Measurements from ENCODE around the gene CAPN13.

DNA sequence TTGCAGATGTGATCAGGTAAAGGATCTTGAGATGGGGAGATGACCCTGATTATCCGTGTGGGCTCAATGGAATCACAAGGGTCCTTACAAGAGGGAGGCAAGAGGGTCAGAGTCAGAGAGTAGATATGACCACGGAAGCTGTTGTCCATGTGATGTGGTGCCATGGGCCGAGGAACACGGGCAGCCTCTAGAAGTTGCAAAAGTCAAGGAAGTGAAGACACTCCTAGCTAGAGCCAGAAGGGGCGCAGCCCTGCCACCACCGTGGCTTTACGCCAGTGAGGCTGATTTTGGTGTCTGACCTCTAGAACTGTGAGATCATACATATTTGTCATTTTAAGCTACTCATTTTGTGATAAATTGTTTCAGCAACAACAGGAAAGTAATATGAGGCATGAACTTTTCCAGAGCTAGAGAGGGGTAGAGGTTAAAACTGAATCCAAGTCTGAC is 114.4 kb downstream of the CAPN13 start:
- TF ChIP-seq POLR2AphosphoS5 (IDR thresholded peaks at IDR 0.05; ENCODE audit: low read depth, low read length) (no peak), SIN3A (IDR thresholded peaks at IDR 0.05; ENCODE audit: borderline replicate concordance, insufficient read depth, low read depth, low read length) (no peak), TCF7L2 (IDR thresholded peaks at IDR 0.05; ENCODE audit: low read depth, low read length) (no peak)
- TF ChIP-seq, protein P1, sequence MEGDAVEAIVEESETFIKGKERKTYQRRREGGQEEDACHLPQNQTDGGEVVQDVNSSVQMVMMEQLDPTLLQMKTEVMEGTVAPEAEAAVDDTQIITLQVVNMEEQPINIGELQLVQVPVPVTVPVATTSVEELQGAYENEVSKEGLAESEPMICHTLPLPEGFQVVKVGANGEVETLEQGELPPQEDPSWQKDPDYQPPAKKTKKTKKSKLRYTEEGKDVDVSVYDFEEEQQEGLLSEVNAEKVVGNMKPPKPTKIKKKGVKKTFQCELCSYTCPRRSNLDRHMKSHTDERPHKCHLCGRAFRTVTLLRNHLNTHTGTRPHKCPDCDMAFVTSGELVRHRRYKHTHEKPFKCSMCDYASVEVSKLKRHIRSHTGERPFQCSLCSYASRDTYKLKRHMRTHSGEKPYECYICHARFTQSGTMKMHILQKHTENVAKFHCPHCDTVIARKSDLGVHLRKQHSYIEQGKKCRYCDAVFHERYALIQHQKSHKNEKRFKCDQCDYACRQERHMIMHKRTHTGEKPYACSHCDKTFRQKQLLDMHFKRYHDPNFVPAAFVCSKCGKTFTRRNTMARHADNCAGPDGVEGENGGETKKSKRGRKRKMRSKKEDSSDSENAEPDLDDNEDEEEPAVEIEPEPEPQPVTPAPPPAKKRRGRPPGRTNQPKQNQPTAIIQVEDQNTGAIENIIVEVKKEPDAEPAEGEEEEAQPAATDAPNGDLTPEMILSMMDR (IDR thresholded peaks at IDR 0.05), result no peak
- TF ChIP-seq, protein P2, sequence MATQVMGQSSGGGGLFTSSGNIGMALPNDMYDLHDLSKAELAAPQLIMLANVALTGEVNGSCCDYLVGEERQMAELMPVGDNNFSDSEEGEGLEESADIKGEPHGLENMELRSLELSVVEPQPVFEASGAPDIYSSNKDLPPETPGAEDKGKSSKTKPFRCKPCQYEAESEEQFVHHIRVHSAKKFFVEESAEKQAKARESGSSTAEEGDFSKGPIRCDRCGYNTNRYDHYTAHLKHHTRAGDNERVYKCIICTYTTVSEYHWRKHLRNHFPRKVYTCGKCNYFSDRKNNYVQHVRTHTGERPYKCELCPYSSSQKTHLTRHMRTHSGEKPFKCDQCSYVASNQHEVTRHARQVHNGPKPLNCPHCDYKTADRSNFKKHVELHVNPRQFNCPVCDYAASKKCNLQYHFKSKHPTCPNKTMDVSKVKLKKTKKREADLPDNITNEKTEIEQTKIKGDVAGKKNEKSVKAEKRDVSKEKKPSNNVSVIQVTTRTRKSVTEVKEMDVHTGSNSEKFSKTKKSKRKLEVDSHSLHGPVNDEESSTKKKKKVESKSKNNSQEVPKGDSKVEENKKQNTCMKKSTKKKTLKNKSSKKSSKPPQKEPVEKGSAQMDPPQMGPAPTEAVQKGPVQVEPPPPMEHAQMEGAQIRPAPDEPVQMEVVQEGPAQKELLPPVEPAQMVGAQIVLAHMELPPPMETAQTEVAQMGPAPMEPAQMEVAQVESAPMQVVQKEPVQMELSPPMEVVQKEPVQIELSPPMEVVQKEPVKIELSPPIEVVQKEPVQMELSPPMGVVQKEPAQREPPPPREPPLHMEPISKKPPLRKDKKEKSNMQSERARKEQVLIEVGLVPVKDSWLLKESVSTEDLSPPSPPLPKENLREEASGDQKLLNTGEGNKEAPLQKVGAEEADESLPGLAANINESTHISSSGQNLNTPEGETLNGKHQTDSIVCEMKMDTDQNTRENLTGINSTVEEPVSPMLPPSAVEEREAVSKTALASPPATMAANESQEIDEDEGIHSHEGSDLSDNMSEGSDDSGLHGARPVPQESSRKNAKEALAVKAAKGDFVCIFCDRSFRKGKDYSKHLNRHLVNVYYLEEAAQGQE (IDR thresholded peaks at IDR 0.05; ENCODE audit: insufficient read depth in 1 of 2, low read depth in 2 of 2, low read length in 1 of 2), result no peak
